PFSK-1 (cell line): Measurements from ENCODE around the gene PSAPL1.

Experiments used
- FOXP2 ChIP-seq: optimal IDR thresholded peaks from 2 replicates; pipeline ENCODE3; 2011; ENCODE audit warnings: borderline replicate concordance, control low read depth, inconsistent platforms; ENCODE audit not compliant: insufficient read depth; ENCODE audit errors: extremely low read length, extremely low read depth
- POLR2AphosphoS5 ChIP-seq: IDR thresholded peaks from 2 replicates; pipeline ENCODE4 v1.6.1; 2012; ENCODE audit warnings: low read depth, mild to moderate bottlenecking, control low read depth, low read length, moderate library complexity
- SIN3A ChIP-seq: IDR thresholded peaks from 2 replicates; pipeline ENCODE4 v1.6.1; 2012; ENCODE audit warnings: mild to moderate bottlenecking, low read length, moderate library complexity, borderline replicate concordance; ENCODE audit not compliant: insufficient read depth
- TAF1 ChIP-seq: IDR thresholded peaks from 2 replicates; pipeline ENCODE4 v1.6.1; 2012; ENCODE audit warnings: low read length, control low read depth, borderline replicate concordance; ENCODE audit not compliant: insufficient read depth
- TF ChIP-seq, protein P1 (sequence below), 2 experiments: IDR thresholded peaks; 2 replicates each; pipeline versions ENCODE4 v1.6.1 to v1.8.0; 2011 to 2012; ENCODE audit warnings: low read depth in 2 of 2, low read length in 2 of 2, control low read depth in 1 of 2, inconsistent platforms in 1 of 2, mild to moderate bottlenecking in 1 of 2, moderate library complexity in 1 of 2; ENCODE audit not compliant: insufficient read depth in 1 of 2

Gene PSAPL1

DNA sequence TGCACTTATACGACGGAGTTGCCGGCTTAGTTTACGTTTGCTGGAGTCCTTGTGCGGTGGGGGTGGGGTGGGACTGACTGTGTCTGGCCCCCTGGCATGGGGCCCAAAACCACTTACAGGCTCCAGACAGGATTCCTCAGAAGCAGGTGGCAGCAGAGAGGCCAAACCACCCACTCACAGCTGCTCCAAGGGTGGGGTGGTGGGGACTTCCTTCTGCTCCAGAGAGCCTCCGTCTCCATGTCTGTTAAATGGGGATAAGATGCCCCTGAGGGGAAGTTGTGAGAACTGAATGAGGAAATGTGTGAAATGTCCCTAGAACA, 36.7 kb downstream of the PSAPL1 start:
- no peak for TF ChIP-seq SIN3A
- no peak for TF ChIP-seq POLR2AphosphoS5
- TF ChIP-seq, protein P1, sequence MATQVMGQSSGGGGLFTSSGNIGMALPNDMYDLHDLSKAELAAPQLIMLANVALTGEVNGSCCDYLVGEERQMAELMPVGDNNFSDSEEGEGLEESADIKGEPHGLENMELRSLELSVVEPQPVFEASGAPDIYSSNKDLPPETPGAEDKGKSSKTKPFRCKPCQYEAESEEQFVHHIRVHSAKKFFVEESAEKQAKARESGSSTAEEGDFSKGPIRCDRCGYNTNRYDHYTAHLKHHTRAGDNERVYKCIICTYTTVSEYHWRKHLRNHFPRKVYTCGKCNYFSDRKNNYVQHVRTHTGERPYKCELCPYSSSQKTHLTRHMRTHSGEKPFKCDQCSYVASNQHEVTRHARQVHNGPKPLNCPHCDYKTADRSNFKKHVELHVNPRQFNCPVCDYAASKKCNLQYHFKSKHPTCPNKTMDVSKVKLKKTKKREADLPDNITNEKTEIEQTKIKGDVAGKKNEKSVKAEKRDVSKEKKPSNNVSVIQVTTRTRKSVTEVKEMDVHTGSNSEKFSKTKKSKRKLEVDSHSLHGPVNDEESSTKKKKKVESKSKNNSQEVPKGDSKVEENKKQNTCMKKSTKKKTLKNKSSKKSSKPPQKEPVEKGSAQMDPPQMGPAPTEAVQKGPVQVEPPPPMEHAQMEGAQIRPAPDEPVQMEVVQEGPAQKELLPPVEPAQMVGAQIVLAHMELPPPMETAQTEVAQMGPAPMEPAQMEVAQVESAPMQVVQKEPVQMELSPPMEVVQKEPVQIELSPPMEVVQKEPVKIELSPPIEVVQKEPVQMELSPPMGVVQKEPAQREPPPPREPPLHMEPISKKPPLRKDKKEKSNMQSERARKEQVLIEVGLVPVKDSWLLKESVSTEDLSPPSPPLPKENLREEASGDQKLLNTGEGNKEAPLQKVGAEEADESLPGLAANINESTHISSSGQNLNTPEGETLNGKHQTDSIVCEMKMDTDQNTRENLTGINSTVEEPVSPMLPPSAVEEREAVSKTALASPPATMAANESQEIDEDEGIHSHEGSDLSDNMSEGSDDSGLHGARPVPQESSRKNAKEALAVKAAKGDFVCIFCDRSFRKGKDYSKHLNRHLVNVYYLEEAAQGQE (IDR thresholded peaks at IDR 0.05; ENCODE audit: insufficient read depth in 1 of 2, low read depth in 2 of 2, low read length in 2 of 2) = no peak
- no peak for TF ChIP-seq TAF1
- TF ChIP-seq FOXP2 = no peak

DNA sequence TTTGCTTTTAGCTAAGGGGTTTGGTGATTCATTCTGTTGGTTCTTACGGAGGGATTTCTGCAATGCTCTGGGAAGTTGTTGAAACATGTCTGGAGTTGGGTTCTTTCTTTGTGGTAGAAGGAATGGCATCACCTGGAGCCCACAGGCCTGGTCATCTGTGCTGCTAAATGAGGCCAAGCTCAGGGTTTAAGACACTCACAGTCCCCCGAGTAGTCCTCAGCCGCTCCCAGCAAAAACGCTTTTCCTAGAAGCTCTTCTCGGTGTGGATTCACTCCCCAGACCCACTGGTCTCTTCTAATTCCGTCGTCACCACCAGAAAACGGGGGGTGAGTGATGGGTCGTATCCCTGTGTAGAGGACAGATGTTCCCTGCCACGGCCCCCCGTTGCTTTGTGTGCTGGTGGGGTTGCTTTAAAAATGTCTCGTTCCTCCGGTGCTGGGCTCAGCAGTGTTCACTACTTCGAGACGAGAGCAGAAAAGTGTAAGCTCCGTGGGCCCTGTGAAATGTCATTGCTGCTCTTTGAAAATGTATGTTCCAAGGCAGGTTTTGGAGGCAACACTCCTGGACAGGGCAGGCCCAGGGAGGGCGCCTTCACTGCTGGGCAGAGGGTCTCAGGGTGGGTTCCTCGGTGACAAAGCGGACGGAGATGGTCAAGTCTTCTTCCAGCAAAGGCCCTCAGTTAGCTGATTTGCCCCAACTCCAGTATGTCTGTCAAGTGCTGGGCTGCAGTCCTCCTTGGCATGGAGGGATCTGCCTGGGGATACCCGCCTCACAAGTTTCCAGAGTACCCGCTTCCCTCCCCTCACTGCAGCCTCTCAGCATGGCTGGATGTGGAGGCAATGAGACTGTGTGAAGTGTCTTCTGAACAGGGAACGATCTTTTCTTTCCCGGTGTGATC, 37.3 kb downstream of the PSAPL1 start:
- TF ChIP-seq POLR2AphosphoS5 (no peak), SIN3A (no peak), FOXP2 (no peak), TAF1 (no peak)
- TF ChIP-seq, protein P1 (IDR thresholded peaks at IDR 0.05; ENCODE audit: insufficient read depth in 1 of 2, low read depth in 2 of 2, low read length in 2 of 2) = no peak

DNA sequence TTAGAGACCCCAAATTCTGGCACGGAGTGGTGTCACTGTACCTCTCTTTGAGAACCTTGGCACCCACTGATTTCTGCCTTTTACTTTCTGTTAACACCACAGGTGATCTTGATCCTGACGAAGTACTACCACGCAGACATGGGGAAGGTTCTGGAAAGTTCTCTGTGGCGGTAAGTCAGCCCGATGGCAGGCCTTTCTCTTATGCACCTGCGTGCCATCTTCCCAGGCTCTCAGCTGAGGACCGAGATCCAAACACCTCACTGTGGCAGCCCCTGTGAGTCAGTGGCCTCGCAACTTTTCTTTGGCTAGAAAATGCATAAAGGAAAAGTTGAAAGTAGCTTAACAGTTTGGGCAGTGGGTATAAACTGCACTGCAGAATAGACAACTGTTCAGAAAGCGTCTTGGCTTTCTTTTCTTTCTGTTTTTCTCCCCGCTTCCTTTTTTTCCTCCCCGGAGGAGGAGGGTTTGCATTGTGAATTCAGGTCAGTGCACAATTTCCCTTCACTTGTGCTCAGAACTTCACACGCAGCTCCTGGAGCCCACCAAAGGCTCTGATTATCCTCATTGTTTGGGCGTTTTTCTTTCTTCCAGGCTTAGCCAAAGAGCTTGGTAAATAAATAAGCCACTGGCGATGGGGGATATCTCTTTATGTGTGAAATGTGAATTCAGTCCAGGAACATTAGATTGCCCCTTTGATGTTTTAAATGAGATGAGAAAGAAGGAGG, 38.4 kb downstream of the PSAPL1 start:
- TF ChIP-seq TAF1 (no peak), SIN3A (no peak), FOXP2 (no peak), POLR2AphosphoS5 (no peak)
- TF ChIP-seq, protein P1 (IDR thresholded peaks at IDR 0.05; ENCODE audit: insufficient read depth in 1 of 2, low read depth in 2 of 2, low read length in 2 of 2) = no peak

DNA sequence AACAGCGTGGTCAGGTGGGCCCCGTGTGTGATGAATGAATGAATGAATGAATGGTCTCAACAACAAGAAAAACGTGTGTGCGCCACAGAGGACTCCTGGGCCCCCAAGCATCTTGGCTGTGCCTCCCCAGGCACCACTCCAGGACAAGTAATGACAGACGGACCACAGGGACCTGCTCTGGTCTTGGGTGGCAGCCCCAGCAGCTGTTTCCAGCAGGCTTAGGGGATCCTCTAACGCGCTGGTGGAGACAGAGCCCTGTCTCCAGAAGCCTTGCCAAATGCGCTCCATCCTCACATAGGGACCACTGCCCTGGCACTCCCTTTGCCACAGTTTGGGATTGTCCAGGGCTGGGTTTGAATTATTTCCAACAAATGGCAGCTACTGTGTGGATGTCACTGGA, 39.1 kb downstream of the PSAPL1 start:
- no peak for TF ChIP-seq POLR2AphosphoS5
- TF ChIP-seq, protein P1 (IDR thresholded peaks at IDR 0.05; ENCODE audit: insufficient read depth in 1 of 2, low read depth in 2 of 2, low read length in 2 of 2) = no peak
